IPS-18a (cell line): ENCODE results near the gene VASN.

Source experiments
- H3K27ac ChIP-seq: one replicate; pipeline ENCODE4 v1.5.1; 2013; ENCODE audit warnings: low read length
- H3K27me3 ChIP-seq: one replicate; pipeline ENCODE4 v1.6.1; 2013; ENCODE audit warnings: mild to moderate bottlenecking, low read length; ENCODE audit not compliant: control insufficient read depth, insufficient read depth
- H3K36me3 ChIP-seq: one replicate; pipeline ENCODE4 v1.6.1; 2013; ENCODE audit warnings: low read depth, low read length; ENCODE audit not compliant: control insufficient read depth
- H3K4me1 ChIP-seq: one replicate; pipeline ENCODE4 v1.6.1; 2013; ENCODE audit warnings: low read depth, low read length; ENCODE audit not compliant: control insufficient read depth
- H3K4me3 ChIP-seq: one replicate; pipeline ENCODE4 v1.5.1; 2013; ENCODE audit warnings: low read length
- H3K9ac ChIP-seq: one replicate; pipeline ENCODE4 v1.6.1; 2013; ENCODE audit warnings: mild to moderate bottlenecking, low read length, moderate library complexity
- H3K9me3 ChIP-seq: one replicate; pipeline ENCODE4 v1.6.1; 2013; ENCODE audit warnings: low read depth, low read length; ENCODE audit not compliant: control insufficient read depth

Gene VASN

GRCh38 chr16:4385789-4386450 is 14.3 kb downstream of the VASN start:
- Histone ChIP-seq H3K4me1 (peaks cover 26% of the 10 kb centered on the region), H3K27ac (no peak overlapping the region), H3K9ac (no peak overlapping the region), H3K4me3 (no peak overlapping the region), H3K36me3 (no peaks in the 10 kb centered on the region), H3K9me3 (no peaks in the 10 kb centered on the region), H3K27me3 (no peaks in the 10 kb centered on the region)

GRCh38 chr16:4386451-4386805 is 14.8 kb downstream of the VASN start:
- Histone ChIP-seq H3K4me1 (peaks cover 31% of the 10 kb centered on the region), H3K36me3 (no peaks in the 10 kb centered on the region), H3K27ac (no peak overlapping the region)

DNA sequence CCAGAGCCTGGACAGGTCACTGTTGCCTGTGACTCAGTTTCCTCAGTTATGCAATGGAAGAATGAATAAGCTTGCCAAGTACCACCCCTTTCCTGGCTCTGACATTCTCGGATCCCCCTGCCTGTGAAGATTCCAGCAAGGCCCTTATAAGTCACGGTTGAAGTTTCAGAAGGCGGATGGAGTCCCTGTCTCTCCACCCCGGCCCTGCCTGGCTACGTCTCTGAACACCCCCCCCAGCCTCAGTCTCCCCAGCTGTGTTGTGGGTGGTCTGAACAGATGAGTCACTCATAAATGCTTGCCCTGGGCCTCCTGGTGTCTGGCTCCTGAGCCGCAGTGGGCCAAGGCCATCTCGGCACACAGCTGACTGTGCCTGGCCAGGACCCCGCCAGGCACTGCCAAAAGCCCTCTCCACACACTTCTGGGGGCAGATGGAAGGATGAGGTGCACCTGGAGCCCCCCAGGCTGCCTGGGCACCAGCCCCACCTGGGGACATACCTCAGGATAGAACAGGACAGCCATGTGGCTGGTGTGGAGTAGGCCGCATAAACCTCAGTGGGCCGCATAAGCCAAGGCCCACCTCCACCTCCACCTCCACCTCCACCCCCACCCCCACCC is 15.4 kb downstream of the VASN start:
- no peak overlapping the region for H3K4me3 ChIP-seq
- H3K4me1 ChIP-seq, result peaks cover 37% of the 10 kb centered on the region
- H3K27ac ChIP-seq, result no peak overlapping the region
- no peaks in the 10 kb centered on the region for H3K36me3 ChIP-seq
- H3K9me3 ChIP-seq, result no peaks in the 10 kb centered on the region
- no peak overlapping the region for H3K9ac ChIP-seq
- H3K27me3 ChIP-seq, result no peaks in the 10 kb centered on the region

More at GRCh38 chr16:4386451-4386805, 14.8 kb downstream of the VASN start:
- no peaks in the 10 kb centered on the region for H3K9me3 ChIP-seq
- H3K4me3 ChIP-seq, result no peak overlapping the region
- no peaks in the 10 kb centered on the region for H3K27me3 ChIP-seq
- H3K9ac ChIP-seq, result no peak overlapping the region

- Histone ChIP-seq H3K4me3 (no peak overlapping the region), H3K27me3 (no peaks in the 10 kb centered on the region), H3K36me3 (no peaks in the 10 kb centered on the region), H3K27ac (no peak overlapping the region), H3K9ac (no peak overlapping the region), H3K4me1 (peaks cover 44% of the 10 kb centered on the region), H3K9me3 (no peaks in the 10 kb centered on the region)
Observed at GRCh38 chr16:4387781-4388180, 16.1 kb downstream of the VASN start.

- no peaks in the 10 kb centered on the region for H3K9me3 ChIP-seq
- no peak overlapping the region for H3K27ac ChIP-seq
- H3K4me1 ChIP-seq, result peaks cover 50% of the 10 kb centered on the region
- H3K9ac ChIP-seq, result no peak overlapping the region
- H3K36me3 ChIP-seq, result no peaks in the 10 kb centered on the region
- H3K27me3 ChIP-seq, result no peaks in the 10 kb centered on the region
- no peak overlapping the region for H3K4me3 ChIP-seq
Observed at GRCh38 chr16:4388271-4389021, 16.8 kb downstream of the VASN start.

- no peak overlapping the region for H3K4me3 ChIP-seq
- H3K27me3 ChIP-seq, result no peaks in the 10 kb centered on the region
- H3K9ac ChIP-seq, result no peak overlapping the region
- no peaks in the 10 kb centered on the region for H3K36me3 ChIP-seq
- no peaks in the 10 kb centered on the region for H3K9me3 ChIP-seq
- peaks cover 51% of the 10 kb centered on the region for H3K4me1 ChIP-seq
- H3K27ac ChIP-seq, result no peak overlapping the region
Observed at GRCh38 chr16:4389051-4389955, 17.7 kb downstream of the VASN start.

- H3K9me3 ChIP-seq, result no peaks in the 10 kb centered on the region
- peaks cover 51% of the 10 kb centered on the region for H3K4me1 ChIP-seq
- H3K9ac ChIP-seq, result no peak overlapping the region
- H3K4me3 ChIP-seq, result no peak overlapping the region
- no peaks in the 10 kb centered on the region for H3K27me3 ChIP-seq
- H3K36me3 ChIP-seq, result no peaks in the 10 kb centered on the region
- no peak overlapping the region for H3K27ac ChIP-seq
Observed at GRCh38 chr16:4390266-4391260, 18.9 kb downstream of the VASN start.

DNA sequence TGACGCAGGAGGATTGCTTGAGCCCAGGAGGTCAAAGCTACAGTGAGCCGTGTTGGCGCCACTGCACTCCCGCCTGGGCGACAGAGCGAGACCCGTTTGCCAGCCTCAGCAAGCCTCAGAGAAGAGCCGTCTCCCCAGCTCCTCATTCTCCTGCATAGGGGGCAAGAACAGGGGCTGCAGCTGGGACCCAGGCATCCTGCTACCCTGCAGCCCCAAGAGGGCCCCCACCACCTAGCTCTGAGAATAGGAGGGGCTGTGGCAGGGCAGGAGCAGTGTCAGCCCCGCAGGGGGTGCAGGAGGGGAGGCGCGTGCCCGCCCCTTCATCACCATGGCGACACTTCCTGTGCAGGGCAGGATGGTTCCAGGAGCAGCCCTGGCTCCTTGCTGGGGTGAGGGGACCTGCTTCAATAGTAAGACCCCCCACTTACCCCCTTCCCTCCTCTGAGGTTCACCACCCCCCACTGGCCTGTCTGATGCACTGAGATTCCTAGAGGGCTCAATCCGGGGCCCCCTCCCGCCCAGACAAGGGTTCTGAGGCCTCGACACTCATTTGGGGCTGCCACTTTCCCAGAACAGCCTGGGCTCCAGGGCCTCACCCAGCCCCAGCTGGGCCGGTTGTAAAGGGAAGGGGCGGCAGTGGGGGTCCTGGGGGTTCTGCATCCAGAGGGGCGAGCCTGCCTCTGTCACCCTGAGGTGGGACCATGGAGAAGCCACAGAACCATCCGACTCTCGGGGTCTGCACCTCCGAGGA is 20.2 kb downstream of the VASN start:
- no peaks in the 10 kb centered on the region for H3K27me3 ChIP-seq
- H3K36me3 ChIP-seq, result no peaks in the 10 kb centered on the region
- H3K9ac ChIP-seq, result peak overlapping the region; percentile 77
- no peaks in the 10 kb centered on the region for H3K9me3 ChIP-seq
- peaks cover 51% of the 10 kb centered on the region for H3K4me1 ChIP-seq
- H3K4me3 ChIP-seq, result peak overlapping the region; percentile 13
- peak overlapping the region; percentile 84 for H3K27ac ChIP-seq

DNA sequence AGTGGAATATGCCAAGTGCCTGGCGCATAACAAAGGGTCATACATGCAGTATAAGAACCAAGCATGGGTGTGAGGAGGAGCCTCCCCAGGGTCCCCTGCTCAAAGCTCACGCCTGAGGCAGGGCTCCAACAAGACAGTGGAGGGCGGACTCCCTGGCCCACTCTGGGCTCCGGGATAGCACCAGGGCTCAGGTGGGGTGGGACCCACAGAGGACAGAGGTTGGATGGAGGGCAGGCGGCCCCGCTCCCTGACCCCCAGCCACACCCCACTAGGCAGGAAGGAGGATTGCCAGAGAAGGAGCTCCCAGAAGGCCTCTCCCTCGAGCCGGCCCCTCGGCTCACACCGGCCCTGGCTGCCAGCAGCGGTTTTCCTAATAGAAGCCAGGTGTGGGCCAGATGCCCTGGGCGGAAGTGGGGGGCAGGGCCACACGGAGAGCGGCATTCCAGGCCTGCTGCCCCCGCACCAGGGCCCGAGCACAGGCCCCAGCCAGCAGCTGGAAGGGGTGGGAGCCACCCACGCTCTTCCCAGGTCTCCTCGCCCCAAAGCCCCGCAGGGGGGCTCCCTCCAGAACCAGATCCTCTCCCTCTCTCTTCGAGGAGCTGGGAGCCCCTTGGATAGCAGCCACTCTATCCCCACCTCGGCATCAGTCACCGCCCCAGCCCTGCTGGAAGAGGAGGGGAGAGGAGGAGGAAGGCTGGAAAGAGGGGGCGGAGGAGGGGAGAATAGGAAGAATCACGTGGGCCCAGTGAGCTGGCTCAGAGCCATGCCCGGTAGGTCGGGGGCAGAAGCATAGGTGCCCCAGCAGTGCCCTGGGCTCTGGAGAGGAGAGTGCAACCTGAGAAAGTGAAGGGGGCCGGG is 21.0 kb downstream of the VASN start:
- H3K4me1 ChIP-seq, result peaks cover 51% of the 10 kb centered on the region
- peak overlapping the region; percentile 84 for H3K27ac ChIP-seq
- H3K9me3 ChIP-seq, result no peaks in the 10 kb centered on the region
- H3K4me3 ChIP-seq, result peak overlapping the region; percentile 13
- no peaks in the 10 kb centered on the region for H3K27me3 ChIP-seq
- H3K36me3 ChIP-seq, result no peaks in the 10 kb centered on the region
- peak overlapping the region; percentile 77 for H3K9ac ChIP-seq
